Measurements from ENCODE around the gene BTRC. TPM values are rescaled to one million over a fixed set of nuclear protein-coding genes. Genes with fewer than 3 reads are reported as not detected.
A peak's percentile ranks its signal among the peaks of the same experiment; 100 is the strongest.

BTRC gene
- total RNA-seq, 1 donor from 2014 or later = 27.5 TPM

DNA sequence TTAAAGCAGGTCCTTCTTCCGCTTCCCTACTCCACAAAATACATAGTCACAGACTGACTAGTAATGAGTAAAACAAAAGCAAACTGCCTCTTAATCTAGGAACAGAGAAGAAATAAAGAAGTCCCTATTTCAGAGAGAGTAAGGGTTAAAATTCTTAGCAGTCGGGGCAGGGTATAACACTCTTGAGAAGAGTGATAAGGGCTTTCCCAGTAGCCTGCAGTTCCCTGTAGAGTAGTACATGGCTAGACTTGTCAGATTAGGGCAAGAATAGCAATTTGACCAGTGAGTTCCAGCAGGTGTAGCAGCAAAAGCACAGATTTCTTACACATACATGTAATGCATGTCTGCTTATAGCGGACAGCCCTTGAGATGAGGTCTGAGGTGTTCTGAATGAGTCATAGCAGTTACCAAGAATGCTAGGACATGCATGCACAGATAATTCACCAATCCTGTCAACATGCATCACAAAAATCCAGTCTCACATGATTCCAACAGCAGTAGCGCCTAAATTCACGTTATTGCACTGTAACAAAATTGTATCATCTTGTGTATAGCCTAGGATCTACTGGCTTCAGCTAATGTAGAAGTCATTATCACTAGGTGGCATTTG is 40.7 kb downstream of the BTRC start:
- no peak for DNase-seq (ENCODE audit: low spot score)
- no peak overlapping the region for H3K4me3 Mint-ChIP-seq (ENCODE audit: unreplicated experiment)
- no peaks in the 10 kb centered on the region for H3K36me3 Mint-ChIP-seq (ENCODE audit: low read depth, unreplicated experiment)
- H3K27me3 Mint-ChIP-seq (ENCODE audit: unreplicated experiment) = no peaks in the 10 kb centered on the region
- no peak for TF ChIP-seq CTCF (IDR thresholded peaks at IDR 0.05; ENCODE audit: unreplicated experiment)
- H3K4me1 Mint-ChIP-seq (ENCODE audit: unreplicated experiment) = peaks cover 3% of the 10 kb centered on the region
- no peaks in the 10 kb centered on the region for H3K9me3 Mint-ChIP-seq (ENCODE audit: unreplicated experiment)
- no peak overlapping the region for H3K27ac Mint-ChIP-seq (ENCODE audit: unreplicated experiment)

DNA sequence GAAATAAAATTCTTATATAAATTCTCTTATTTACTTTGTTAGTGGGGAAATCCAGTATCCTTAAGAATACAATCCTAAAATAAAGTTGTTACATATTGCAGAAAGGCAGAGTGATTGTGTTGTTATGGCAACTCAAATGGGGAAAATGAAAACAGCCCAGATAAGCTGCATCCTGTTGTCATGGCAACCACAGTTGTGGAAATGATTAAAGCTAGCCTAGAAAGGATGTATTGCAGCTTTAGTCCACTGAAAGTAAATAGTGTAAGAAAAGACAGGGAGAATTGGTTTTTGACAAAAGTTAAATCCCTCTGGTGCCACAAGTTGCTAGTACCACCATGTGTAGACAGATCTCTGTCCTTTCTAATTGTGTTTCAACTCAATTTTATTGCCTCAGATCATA is 43.2 kb downstream of the BTRC start:
- no peaks in the 10 kb centered on the region for H3K27me3 Mint-ChIP-seq (ENCODE audit: unreplicated experiment)
- no peak overlapping the region for H3K4me3 Mint-ChIP-seq (ENCODE audit: unreplicated experiment)
- no peaks in the 10 kb centered on the region for H3K9me3 Mint-ChIP-seq (ENCODE audit: unreplicated experiment)
- H3K4me1 Mint-ChIP-seq (ENCODE audit: unreplicated experiment) = peaks cover 3% of the 10 kb centered on the region
- peak overlapping the region; percentile 94 for H3K27ac Mint-ChIP-seq (ENCODE audit: unreplicated experiment)
- peak; percentile 37 for DNase-seq (ENCODE audit: low spot score)
- TF ChIP-seq CTCF (IDR thresholded peaks at IDR 0.05; ENCODE audit: unreplicated experiment) = no peak
- no peaks in the 10 kb centered on the region for H3K36me3 Mint-ChIP-seq (ENCODE audit: low read depth, unreplicated experiment)

DNA sequence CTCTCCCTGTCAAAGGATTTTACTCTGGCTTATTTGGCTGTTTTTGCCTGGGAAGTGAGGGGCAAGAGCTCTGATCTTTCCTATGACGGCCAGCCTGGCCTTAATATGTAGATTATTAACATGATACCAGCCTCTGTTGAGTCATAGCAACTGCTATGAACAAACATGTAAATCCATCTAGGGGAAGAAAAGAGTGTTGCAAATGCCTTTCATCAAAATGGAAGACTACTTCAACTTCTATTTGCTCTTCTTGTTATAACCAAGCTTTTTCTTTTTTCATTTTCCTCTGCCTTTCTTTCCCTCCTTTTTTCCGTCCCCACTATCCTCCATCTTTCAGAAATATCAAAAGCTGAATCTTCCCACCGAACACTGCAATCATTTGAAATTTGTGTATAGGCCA is 46.6 kb downstream of the BTRC start:
- Mint-ChIP-seq H3K36me3 (ENCODE audit: low read depth, unreplicated experiment) (no peaks in the 10 kb centered on the region), H3K9me3 (ENCODE audit: unreplicated experiment) (no peaks in the 10 kb centered on the region), H3K27ac (ENCODE audit: unreplicated experiment) (no peak overlapping the region), H3K4me3 (ENCODE audit: unreplicated experiment) (no peak overlapping the region), H3K4me1 (ENCODE audit: unreplicated experiment) (peaks cover 3% of the 10 kb centered on the region), H3K27me3 (ENCODE audit: unreplicated experiment) (no peaks in the 10 kb centered on the region)
- no peak for TF ChIP-seq CTCF (IDR thresholded peaks at IDR 0.05; ENCODE audit: unreplicated experiment)
- DNase-seq (ENCODE audit: low spot score) = no peak

DNA sequence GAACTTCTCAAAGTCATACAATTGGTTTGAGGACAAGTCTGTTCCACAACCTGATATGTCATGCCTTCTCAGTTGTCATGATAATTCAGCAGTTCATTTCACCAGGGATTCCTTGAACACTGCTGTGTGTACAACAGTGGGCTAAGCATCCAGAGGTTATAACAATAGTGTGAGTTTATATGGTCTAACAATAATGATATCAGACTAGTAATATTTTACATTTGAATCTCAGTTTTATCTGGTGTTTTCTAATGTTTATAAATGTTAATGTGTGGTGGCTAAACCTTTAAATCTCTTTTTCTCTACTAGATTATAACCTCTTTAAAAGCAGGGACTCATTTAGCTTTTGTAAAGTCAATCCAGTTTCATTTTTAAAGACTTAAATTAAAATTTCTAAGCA is 48.7 kb downstream of the BTRC start:
- no peak for TF ChIP-seq CTCF (IDR thresholded peaks at IDR 0.05; ENCODE audit: unreplicated experiment)
- Mint-ChIP-seq H3K9me3 (ENCODE audit: unreplicated experiment) (no peaks in the 10 kb centered on the region), H3K27me3 (ENCODE audit: unreplicated experiment) (no peaks in the 10 kb centered on the region), H3K4me1 (ENCODE audit: unreplicated experiment) (no peaks in the 10 kb centered on the region), H3K4me3 (ENCODE audit: unreplicated experiment) (no peak overlapping the region), H3K36me3 (ENCODE audit: low read depth, unreplicated experiment) (no peaks in the 10 kb centered on the region), H3K27ac (ENCODE audit: unreplicated experiment) (no peak overlapping the region)
- DNase-seq (ENCODE audit: low spot score) = no peak

GRCh38 chr10:101403161-101403560 is 49.2 kb downstream of the BTRC start:
- Mint-ChIP-seq H3K4me3 (ENCODE audit: unreplicated experiment) (no peak overlapping the region), H3K27ac (ENCODE audit: unreplicated experiment) (no peak overlapping the region), H3K36me3 (ENCODE audit: low read depth, unreplicated experiment) (no peaks in the 10 kb centered on the region), H3K4me1 (ENCODE audit: unreplicated experiment) (no peaks in the 10 kb centered on the region), H3K9me3 (ENCODE audit: unreplicated experiment) (no peaks in the 10 kb centered on the region), H3K27me3 (ENCODE audit: unreplicated experiment) (no peaks in the 10 kb centered on the region)
- no peak for TF ChIP-seq CTCF (IDR thresholded peaks at IDR 0.05; ENCODE audit: unreplicated experiment)
- DNase-seq (ENCODE audit: low spot score) = no peak
